HEK293 (cell line): ENCODE results near the gene CCDC57.

ENCODE experiments used
- CTCF ChIA-PET: fragments of 350-600 bp; formaldehyde crosslinking; extraction: SDS; loops from one replicate; lab custom pipeline; 2021; ENCODE audit warnings: antibody characterized with exemption; lab: Yijun Ruan, JAX
- POLR2A ChIA-PET: fragments of 300-600 bp; formaldehyde crosslinking; extraction: SDS; loops from one replicate; lab custom pipeline; 2020; ENCODE audit warnings: antibody characterized with exemption, inconsistent platforms; lab: Yijun Ruan, JAX
- H3K27ac ChIP-seq: fragments of 200-500 bp; sonication (Bioruptor generic); 2 replicates; pipeline ENCODE4 v1.5.1; 2014; ENCODE audit warnings: low read depth, low read length, control low read depth, inconsistent platforms; ENCODE audit errors: extremely low read depth
- H3K36me3 ChIP-seq, 2 experiments: fragments of 200-500 bp in 1 of 2; sonication (Bioruptor generic) in 1 of 2; 1 replicate in 1 of 2; 2 replicates in 1 of 2; pipeline ENCODE4 v1.5.1; 2014 to 2017; ENCODE audit warnings: inconsistent platforms in 2 of 2, low read length in 2 of 2; ENCODE audit not compliant: control insufficient read depth in 2 of 2, insufficient read depth in 1 of 2
- H3K4me1 ChIP-seq: fragments of 200-500 bp; sonication (Bioruptor generic); 2 replicates; pipeline ENCODE4 v1.5.1; 2014; ENCODE audit warnings: mild to moderate bottlenecking, low read length, inconsistent platforms; ENCODE audit not compliant: control insufficient read depth, insufficient read depth
- H3K4me3 ChIP-seq: 2 replicates; pipeline ENCODE4 v1.5.1; 2011; ENCODE audit warnings: low read depth, mild to moderate bottlenecking, control low read depth, low read length, moderate library complexity
- H3K9me3 ChIP-seq: fragments of 200-500 bp; sonication (Bioruptor generic); 2 replicates; pipeline ENCODE4 v1.5.1; 2014; ENCODE audit warnings: low read depth, low read length, inconsistent platforms; ENCODE audit not compliant: control insufficient read depth, insufficient read depth
- GLI4 ChIP-seq: fragments of 450-650 bp; formaldehyde crosslinking; IDR thresholded peaks from 2 replicates; pipeline ENCODE4 v1.5.1; 2016; ENCODE audit warnings: missing biosample characterization, missing genetic modification characterization
- GLIS2 ChIP-seq: fragments of 450-650 bp; formaldehyde crosslinking; IDR thresholded peaks from 2 replicates; pipeline ENCODE4 v1.5.1; 2016; ENCODE audit warnings: missing biosample characterization, missing genetic modification characterization
- KLF7 ChIP-seq: fragments of 450-650 bp; formaldehyde crosslinking; IDR thresholded peaks from 2 replicates; pipeline ENCODE4 v1.5.1; 2016; ENCODE audit warnings: missing biosample characterization, missing genetic modification characterization, borderline replicate concordance
- KLF9 ChIP-seq: fragments of 450-650 bp; formaldehyde crosslinking; IDR thresholded peaks from 2 replicates; pipeline ENCODE4 v1.5.1; 2016; ENCODE audit warnings: missing biosample characterization, missing genetic modification characterization, low read depth
- OVOL3 ChIP-seq: fragments of 450-650 bp; formaldehyde crosslinking; IDR thresholded peaks from 2 replicates; pipeline ENCODE4 v1.5.1; 2016; ENCODE audit warnings: missing biosample characterization, missing genetic modification characterization
- ZBTB17 ChIP-seq: fragments of 450-650 bp; formaldehyde crosslinking; IDR thresholded peaks from 2 replicates; pipeline ENCODE4 v1.5.1; 2016; ENCODE audit warnings: missing biosample characterization, missing genetic modification characterization
- ZBTB48 ChIP-seq: fragments of 450-650 bp; formaldehyde crosslinking; IDR thresholded peaks from 2 replicates; pipeline ENCODE4 v1.5.1; 2016; ENCODE audit warnings: missing biosample characterization, missing genetic modification characterization
- ZFP69B ChIP-seq: fragments of 450-650 bp; formaldehyde crosslinking; IDR thresholded peaks from 2 replicates; pipeline ENCODE4 v1.5.1; 2016; ENCODE audit warnings: missing biosample characterization, missing genetic modification characterization
- ZNF133 ChIP-seq: fragments of 450-650 bp; formaldehyde crosslinking; IDR thresholded peaks from 2 replicates; pipeline ENCODE4 v1.5.1; 2016; ENCODE audit warnings: missing biosample characterization, missing genetic modification characterization
- ZNF155 ChIP-seq: fragments of 450-650 bp; formaldehyde crosslinking; IDR thresholded peaks from 2 replicates; pipeline ENCODE4 v1.5.1; 2016; ENCODE audit warnings: missing biosample characterization, missing genetic modification characterization
- ZNF175 ChIP-seq: fragments of 450-650 bp; formaldehyde crosslinking; IDR thresholded peaks from 2 replicates; pipeline ENCODE4 v1.5.1; 2016; ENCODE audit warnings: missing biosample characterization, missing genetic modification characterization
- ZNF211 ChIP-seq: fragments of 450-650 bp; formaldehyde crosslinking; IDR thresholded peaks from 2 replicates; pipeline ENCODE4 v1.5.1; 2016; ENCODE audit warnings: low read depth, missing biosample characterization, missing genetic modification characterization
- ZNF473 ChIP-seq: fragments of 450-650 bp; formaldehyde crosslinking; IDR thresholded peaks from 2 replicates; pipeline ENCODE4 v1.5.1; 2017; ENCODE audit warnings: missing biosample characterization, missing genetic modification characterization
- ZNF510 ChIP-seq: fragments of 450-650 bp; formaldehyde crosslinking; IDR thresholded peaks from 2 replicates; pipeline ENCODE4 v1.5.1; 2018; ENCODE audit warnings: mild to moderate bottlenecking, missing genetic modification characterization, missing biosample characterization; ENCODE audit not compliant: insufficient replicate concordance
- ZNF549 ChIP-seq: fragments of 450-650 bp; IDR thresholded peaks from 2 replicates; pipeline ENCODE4 v1.5.1; 2018; ENCODE audit warnings: missing biosample characterization, missing genetic modification characterization, mild to moderate bottlenecking, inconsistent platforms, moderate library complexity
- ZNF555 ChIP-seq: fragments of 450-650 bp; formaldehyde crosslinking; conservative IDR thresholded peaks from 2 replicates; pipeline ENCODE4 v1.5.1; 2017; ENCODE audit warnings: missing biosample characterization, mild to moderate bottlenecking, missing genetic modification characterization, inconsistent platforms
- ZNF585B ChIP-seq: fragments of 450-650 bp; formaldehyde crosslinking; IDR thresholded peaks from 2 replicates; pipeline ENCODE4 v1.5.1; 2016; ENCODE audit warnings: missing biosample characterization, missing genetic modification characterization
- TF ChIP-seq, protein P1 (sequence below): fragments of 450-650 bp; formaldehyde crosslinking; IDR thresholded peaks from 2 replicates; pipeline ENCODE4 v1.5.1; 2017; ENCODE audit warnings: missing biosample characterization, missing genetic modification characterization
- TF ChIP-seq, protein P2 (sequence below): fragments of 450-650 bp; formaldehyde crosslinking; IDR thresholded peaks from 2 replicates; pipeline ENCODE4 v1.5.1; 2016; ENCODE audit warnings: missing biosample characterization, missing genetic modification characterization, borderline replicate concordance
- TF ChIP-seq, protein P3 (sequence below): fragments of 450-650 bp; formaldehyde crosslinking; IDR thresholded peaks from 2 replicates; pipeline ENCODE4 v1.5.1; 2016; ENCODE audit warnings: missing biosample characterization, missing genetic modification characterization

Gene CCDC57

DNA sequence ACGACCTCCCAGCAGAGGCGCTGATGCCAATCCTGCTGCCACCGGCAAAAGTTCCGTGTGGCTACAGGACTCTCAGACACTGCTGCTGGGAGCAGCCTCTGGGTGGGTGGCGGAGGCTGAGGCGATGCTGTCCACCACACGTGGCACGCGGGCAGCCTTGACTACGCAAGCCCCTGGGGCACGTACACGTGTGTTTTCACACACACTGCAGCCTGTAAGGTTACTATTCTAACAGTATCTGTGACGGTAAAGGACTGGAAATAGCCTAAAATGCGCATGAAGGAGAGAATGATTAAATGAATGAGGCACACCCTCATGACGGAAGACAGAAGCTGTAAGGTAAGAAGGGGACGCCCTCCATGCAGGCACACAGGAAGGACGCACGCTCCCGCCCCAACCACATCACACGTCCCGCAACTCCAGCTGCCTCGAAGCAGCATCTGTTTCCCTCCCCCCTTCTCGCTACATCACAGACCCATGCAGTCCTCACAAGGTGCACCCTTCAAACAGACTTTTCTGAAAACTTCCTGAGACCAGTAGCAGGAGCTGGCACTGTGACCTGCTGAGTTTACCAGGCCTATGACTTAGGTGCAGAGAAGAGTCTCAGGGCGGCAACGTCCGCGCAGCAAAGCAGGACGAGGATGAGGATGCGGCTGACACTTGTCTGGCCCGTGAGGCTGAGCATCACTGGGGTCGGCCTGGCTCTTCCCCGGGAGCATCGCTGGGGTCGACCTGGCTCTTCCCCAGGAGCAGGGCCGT lies 85.9 kb downstream of the CCDC57 start:
- H3K27ac ChIP-seq, result no peak overlapping the region
- peaks cover 12 to 29% of the 10 kb centered on the region in 2 experiments for H3K36me3 ChIP-seq
- H3K4me1 ChIP-seq, result no peaks in the 10 kb centered on the region
- no peaks in the 10 kb centered on the region for H3K9me3 ChIP-seq
- no peak overlapping the region for H3K4me3 ChIP-seq
- no peak for TF ChIP-seq ZNF473 (tag by site-specific recombination)
- no peak for TF ChIP-seq ZNF585B (tag by site-specific recombination)
- TF ChIP-seq KLF7 (tag by site-specific recombination), result no peak
- TF ChIP-seq ZBTB48 (tag by site-specific recombination), result no peak
- TF ChIP-seq ZNF211 (tag by site-specific recombination), result no peak
- no peak for TF ChIP-seq GLI4 (tag by site-specific recombination)
- TF ChIP-seq GLIS2 (tag by site-specific recombination), result no peak
- no peak for TF ChIP-seq ZNF175 (tag by site-specific recombination)
- TF ChIP-seq, protein P1, sequence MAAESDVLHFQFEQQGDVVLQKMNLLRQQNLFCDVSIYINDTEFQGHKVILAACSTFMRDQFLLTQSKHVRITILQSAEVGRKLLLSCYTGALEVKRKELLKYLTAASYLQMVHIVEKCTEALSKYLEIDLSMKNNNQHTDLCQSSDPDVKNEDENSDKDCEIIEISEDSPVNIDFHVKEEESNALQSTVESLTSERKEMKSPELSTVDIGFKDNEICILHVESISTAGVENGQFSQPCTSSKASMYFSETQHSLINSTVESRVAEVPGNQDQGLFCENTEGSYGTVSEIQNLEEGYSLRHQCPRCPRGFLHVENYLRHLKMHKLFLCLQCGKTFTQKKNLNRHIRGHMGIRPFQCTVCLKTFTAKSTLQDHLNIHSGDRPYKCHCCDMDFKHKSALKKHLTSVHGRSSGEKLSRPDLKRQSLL (tag by site-specific recombination), result no peak
- TF ChIP-seq ZNF510 (tag by site-specific recombination), result no peak
- TF ChIP-seq, protein P2, sequence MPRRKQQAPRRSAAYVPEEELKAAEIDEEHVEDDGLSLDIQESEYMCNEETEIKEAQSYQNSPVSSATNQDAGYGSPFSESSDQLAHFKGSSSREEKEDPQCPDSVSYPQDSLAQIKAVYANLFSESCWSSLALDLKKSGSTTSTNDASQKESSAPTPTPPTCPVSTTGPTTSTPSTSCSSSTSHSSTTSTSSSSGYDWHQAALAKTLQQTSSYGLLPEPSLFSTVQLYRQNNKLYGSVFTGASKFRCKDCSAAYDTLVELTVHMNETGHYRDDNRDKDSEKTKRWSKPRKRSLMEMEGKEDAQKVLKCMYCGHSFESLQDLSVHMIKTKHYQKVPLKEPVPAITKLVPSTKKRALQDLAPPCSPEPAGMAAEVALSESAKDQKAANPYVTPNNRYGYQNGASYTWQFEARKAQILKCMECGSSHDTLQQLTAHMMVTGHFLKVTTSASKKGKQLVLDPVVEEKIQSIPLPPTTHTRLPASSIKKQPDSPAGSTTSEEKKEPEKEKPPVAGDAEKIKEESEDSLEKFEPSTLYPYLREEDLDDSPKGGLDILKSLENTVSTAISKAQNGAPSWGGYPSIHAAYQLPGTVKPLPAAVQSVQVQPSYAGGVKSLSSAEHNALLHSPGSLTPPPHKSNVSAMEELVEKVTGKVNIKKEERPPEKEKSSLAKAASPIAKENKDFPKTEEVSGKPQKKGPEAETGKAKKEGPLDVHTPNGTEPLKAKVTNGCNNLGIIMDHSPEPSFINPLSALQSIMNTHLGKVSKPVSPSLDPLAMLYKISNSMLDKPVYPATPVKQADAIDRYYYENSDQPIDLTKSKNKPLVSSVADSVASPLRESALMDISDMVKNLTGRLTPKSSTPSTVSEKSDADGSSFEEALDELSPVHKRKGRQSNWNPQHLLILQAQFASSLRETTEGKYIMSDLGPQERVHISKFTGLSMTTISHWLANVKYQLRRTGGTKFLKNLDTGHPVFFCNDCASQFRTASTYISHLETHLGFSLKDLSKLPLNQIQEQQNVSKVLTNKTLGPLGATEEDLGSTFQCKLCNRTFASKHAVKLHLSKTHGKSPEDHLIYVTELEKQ (tag by site-specific recombination), result no peak
- TF ChIP-seq ZFP69B, result no peak
- ChIA-PET CTCF (interaction anchor here (0.9 to 1.7 kb wide), 3 partner anchors 10 to 96 kb away, joined by 3 to 7 read pairs (median 3); no protein-coding TSS in a partner anchor), POLR2A (no interaction called here)

DNA sequence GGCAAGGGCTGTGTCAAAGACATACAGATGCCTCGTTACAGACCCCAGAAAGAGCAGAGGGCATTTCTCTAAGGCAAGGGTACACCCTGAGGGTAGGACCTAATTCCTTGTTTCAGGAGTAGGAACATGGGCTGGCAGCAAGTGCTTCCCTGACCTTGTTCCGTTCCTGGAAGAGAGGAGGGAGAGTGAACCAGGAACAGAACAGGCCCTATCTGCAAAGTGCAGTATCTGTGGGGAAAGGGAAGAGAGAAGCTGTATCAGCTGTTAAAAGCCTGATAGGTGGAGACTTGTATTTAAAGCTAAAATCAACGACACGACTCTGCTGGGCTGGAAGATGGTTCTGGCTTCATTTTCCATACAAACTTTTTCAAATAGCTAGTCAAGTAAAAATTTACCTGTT lies 88.5 kb downstream of the CCDC57 start:
- CTCF ChIA-PET, result interaction anchor here (1.2 kb wide), 1 partner anchor 17 kb away, joined by 4 read pairs; no protein-coding TSS in a partner anchor
- POLR2A ChIA-PET, result interaction anchor here (0.6 kb wide), 3 partner anchors 23 to 162 kb away, joined by 3 to 4 read pairs (median 4); no protein-coding TSS in a partner anchor
- Histone ChIP-seq H3K4me3 (no peak overlapping the region), H3K36me3 (peaks cover 12 to 29% of the 10 kb centered on the region in 2 experiments), H3K4me1 (no peaks in the 10 kb centered on the region), H3K27ac (no peak overlapping the region), H3K9me3 (no peaks in the 10 kb centered on the region)
- TF ChIP-seq OVOL3 (tag by site-specific recombination), result no peak
- TF ChIP-seq ZNF133, result no peak
- TF ChIP-seq, protein P3, sequence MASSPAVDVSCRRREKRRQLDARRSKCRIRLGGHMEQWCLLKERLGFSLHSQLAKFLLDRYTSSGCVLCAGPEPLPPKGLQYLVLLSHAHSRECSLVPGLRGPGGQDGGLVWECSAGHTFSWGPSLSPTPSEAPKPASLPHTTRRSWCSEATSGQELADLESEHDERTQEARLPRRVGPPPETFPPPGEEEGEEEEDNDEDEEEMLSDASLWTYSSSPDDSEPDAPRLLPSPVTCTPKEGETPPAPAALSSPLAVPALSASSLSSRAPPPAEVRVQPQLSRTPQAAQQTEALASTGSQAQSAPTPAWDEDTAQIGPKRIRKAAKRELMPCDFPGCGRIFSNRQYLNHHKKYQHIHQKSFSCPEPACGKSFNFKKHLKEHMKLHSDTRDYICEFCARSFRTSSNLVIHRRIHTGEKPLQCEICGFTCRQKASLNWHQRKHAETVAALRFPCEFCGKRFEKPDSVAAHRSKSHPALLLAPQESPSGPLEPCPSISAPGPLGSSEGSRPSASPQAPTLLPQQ, result no peak
- TF ChIP-seq ZNF555 (tag by site-specific recombination), result no peak
- TF ChIP-seq ZNF155 (tag by site-specific recombination), result no peak
- no peak for TF ChIP-seq ZNF473 (tag by site-specific recombination)
- TF ChIP-seq KLF9 (tag by site-specific recombination), result no peak
- no peak for TF ChIP-seq ZBTB17 (tag by site-specific recombination)
- TF ChIP-seq ZNF549 (tag by site-specific recombination), result no peak
